Uterus (tissue), 4 donors: ENCODE data around the gene ETF1. TPM values are rescaled to one million over a fixed set of nuclear protein-coding genes. Genes with fewer than 3 reads are reported as not detected.
A peak's percentile ranks its signal among the peaks of the same experiment; 100 is the strongest.

Experiments used
- DNase-seq, 2 donors: peaks; one replicate each; pipeline ENCODE4 v3.0.0-alpha.2; 2019 to 2020
- H3K27ac ChIP-seq, 2 donors: fragments of 200-600 bp; sonication (generic); 1 replicate in 1 of 2; 2 replicates in 1 of 2; pipeline ENCODE4 v1.5.1; 2016 to 2018
- H3K27me3 ChIP-seq, 2 donors: fragments of 200-600 bp; sonication (generic); one replicate each; pipeline ENCODE4 v1.5.1; 2018 to 2019; ENCODE audit warnings: control low read depth in 1 of 2
- H3K36me3 ChIP-seq, 2 donors: fragments of 200-600 bp; sonication (generic); one replicate each; pipeline ENCODE4 v1.5.1; 2019; ENCODE audit warnings: control low read depth in 1 of 2
- H3K4me1 ChIP-seq, 2 donors: fragments of 200-600 bp; sonication (generic); one replicate each; pipeline ENCODE4 v1.5.1; 2018 to 2019; ENCODE audit warnings: control low read depth in 1 of 2
- H3K4me3 ChIP-seq, 2 donors: fragments of 200-600 bp; sonication (generic); 1 replicate in 1 of 2; 2 replicates in 1 of 2; pipeline ENCODE4 v1.5.1; 2018 to 2019; ENCODE audit warnings: mild to moderate bottlenecking in 1 of 2
- H3K9me3 ChIP-seq, 2 donors: fragments of 200-600 bp; sonication (generic); one replicate each; pipeline ENCODE4 v1.5.1; 2019; ENCODE audit warnings: control low read depth in 1 of 2
- POLR2A ChIP-seq, 2 donors: fragments of 450-650 bp; IDR thresholded peaks; one replicate each; pipeline ENCODE4 v1.6.1; 2016; ENCODE audit warnings: antibody characterized with exemption in 2 of 2, mild to moderate bottlenecking in 1 of 2, moderate library complexity in 1 of 2
- intact Hi-C: fragments of 100-400 bp; cut with DNase I; formaldehyde crosslinking; loops from one replicate; pipeline ENCODE4 v1.15.1; 2023; ENCODE audit warnings: low total_unique reads
- total RNA-seq, 4 donors: library from RNA; depleted of rRNA in 3 of 4; stranded (reverse); fragments of >200 nt in 3 of 4; gene quantifications; one replicate each; pipeline versions ENCODE4 v1.1.0 to v1.2.4, GENCODE V29; 2014 to 2023
- TF ChIP-seq, protein P1 (sequence below), 4 experiments: fragments of 200-600 bp in 2 of 4; fragments of 450-650 bp in 2 of 4; sonication (generic) in 2 of 4; IDR thresholded peaks; one replicate each; pipeline ENCODE4 v1.5.1; 2016 to 2019; ENCODE audit warnings: antibody characterized with exemption in 4 of 4, mild to moderate bottlenecking in 2 of 4, moderate library complexity in 1 of 4
- donor health status: DM: yes; HTN: yes; CAD: no.

The ETF1 gene
- total RNA-seq: 100 to 1,000 TPM in 2 of 4 donors, 10 to 100 TPM in 2; 40.9 to 129 (median 87.8) TPM

DNA sequence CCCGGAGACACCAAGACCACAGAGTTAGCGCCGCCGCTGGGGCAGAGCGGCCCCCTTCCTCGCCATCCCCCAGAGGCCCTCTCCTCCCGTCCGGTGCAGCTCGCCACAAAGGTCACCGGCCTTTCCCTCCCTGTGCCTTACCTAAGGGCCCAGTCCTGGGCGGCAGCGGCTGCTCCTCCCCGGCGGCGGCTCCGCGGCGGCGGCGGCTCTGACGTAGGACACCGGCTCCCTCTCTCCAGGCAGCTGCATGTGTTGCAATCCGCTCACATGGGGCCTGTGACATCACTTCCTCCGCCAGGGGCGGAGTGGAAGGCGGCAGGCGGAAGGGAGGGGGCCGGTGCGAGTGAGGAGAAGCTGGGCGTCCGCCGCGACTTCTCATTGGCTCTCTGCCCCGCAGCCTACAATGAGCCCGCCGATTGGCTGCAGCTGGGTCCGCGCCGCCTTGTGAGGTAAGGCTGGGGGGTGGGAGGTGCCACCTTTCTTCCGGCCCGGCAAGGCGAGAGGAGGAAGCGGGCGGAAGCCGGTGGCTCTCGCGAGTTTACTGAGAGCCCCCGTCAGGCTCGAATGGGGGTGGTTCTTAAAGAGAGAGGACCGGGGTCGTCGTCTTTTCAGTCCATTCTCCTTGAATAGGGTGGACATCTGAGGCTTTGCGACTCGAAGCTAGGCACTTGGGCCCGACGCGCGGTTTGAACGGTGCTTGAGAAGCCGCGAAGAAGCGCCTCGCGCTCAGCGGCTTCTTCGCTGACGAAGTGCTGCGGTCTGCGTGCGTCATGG is at the start of gene ETF1:
TSS of gene ETF1 (minus strand) at position 281 of the 774 bp plus-strand sequence. CDS start 318 bp downstream, outside the sequence.
- TF ChIP-seq, protein P1, sequence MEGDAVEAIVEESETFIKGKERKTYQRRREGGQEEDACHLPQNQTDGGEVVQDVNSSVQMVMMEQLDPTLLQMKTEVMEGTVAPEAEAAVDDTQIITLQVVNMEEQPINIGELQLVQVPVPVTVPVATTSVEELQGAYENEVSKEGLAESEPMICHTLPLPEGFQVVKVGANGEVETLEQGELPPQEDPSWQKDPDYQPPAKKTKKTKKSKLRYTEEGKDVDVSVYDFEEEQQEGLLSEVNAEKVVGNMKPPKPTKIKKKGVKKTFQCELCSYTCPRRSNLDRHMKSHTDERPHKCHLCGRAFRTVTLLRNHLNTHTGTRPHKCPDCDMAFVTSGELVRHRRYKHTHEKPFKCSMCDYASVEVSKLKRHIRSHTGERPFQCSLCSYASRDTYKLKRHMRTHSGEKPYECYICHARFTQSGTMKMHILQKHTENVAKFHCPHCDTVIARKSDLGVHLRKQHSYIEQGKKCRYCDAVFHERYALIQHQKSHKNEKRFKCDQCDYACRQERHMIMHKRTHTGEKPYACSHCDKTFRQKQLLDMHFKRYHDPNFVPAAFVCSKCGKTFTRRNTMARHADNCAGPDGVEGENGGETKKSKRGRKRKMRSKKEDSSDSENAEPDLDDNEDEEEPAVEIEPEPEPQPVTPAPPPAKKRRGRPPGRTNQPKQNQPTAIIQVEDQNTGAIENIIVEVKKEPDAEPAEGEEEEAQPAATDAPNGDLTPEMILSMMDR (IDR thresholded peaks at IDR 0.05): peak in 2 of 4 experiments; percentile 27 to 37
- TF ChIP-seq POLR2A (IDR thresholded peaks at IDR 0.05): peak; percentile 96 to 100
- DNase-seq: peak; percentile 100
- intact Hi-C loops: no loop called here
- peaks cover 8 to 17% of the 10 kb centered on the region in 2 donors for H3K4me1 ChIP-seq
- peak within 1 kb of the TSS; percentile 94 to 99 for H3K27ac ChIP-seq
- peak within 1 kb of the TSS; percentile 94 to 95 for H3K4me3 ChIP-seq
- H3K9me3 ChIP-seq: no peaks in the 10 kb centered on the region
- no peaks in the 10 kb centered on the region for H3K27me3 ChIP-seq
- no peaks in the 10 kb centered on the region for H3K36me3 ChIP-seq

DNA sequence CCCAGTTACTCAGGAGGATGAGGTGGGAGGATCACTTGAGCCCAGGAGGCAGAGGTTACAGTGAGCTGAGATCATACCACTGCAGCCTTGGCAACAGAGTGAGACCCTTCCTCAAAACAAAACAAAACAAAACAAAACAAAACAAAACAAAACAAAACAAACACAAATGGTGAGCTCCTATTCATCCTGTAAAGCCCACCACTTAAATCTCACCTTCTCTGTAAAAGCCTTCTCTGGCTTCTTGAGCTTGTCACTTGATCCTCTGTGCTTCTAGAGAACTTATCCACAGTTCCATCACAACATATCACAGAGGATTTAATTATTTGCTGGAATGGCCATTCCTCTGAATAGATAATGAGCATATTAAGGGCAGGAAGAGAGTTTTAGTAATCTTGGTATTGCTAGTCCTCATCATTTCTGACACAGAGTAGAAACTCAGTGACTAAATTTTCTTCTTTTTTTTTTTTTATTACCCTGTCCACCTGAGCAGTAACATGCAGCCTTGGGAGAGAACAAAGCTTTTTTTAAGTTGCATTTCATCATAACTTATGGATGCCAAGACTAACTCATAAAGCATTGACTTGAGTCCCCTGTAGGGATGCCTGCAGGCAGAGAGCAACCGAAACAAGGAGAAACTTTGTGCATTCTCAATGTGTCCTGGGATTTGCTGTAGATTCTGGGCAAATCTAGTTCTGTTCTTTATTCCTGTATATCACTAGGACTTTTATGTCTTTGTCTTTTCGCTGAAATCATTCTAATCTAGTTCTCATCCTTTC is 45.2 kb upstream of the ETF1 start:
- Histone ChIP-seq H3K36me3 (no peaks in the 10 kb centered on the region), H3K27ac (no peak overlapping the region), H3K4me3 (no peak overlapping the region), H3K9me3 (no peaks in the 10 kb centered on the region), H3K27me3 (no peaks in the 10 kb centered on the region), H3K4me1 (no peaks in the 10 kb centered on the region)
- TF ChIP-seq, protein P1 (IDR thresholded peaks at IDR 0.05): no peak
- TF ChIP-seq POLR2A (IDR thresholded peaks at IDR 0.05): no peak
- DNase-seq: no peak
- intact Hi-C loops: loop anchor here (10.0 kb wide), 1 partner anchor 677 kb away; no protein-coding TSS in a partner anchor

DNA sequence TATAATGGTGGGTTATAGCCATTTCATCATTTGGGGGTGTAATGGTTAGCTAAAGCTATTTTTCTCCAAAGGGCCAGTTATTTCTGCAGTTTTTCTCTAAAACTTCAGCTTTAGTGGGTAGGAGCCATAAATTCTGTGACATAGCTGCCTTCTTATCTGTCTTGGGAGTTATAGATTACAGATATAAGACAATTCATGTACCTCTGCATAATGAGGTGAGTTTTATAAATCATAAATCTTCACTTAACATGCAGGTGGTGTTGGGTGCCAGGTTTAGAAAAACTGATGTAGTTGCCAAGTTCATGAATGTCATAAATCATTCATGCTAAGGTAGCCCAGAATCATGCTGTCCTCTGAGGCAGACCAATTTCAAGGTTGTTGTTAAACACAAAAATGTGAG is 42.1 kb upstream of the ETF1 start:
- DNase-seq: no peak
- intact Hi-C loops: loop anchor here (10.0 kb wide), 1 partner anchor 680 kb away; no protein-coding TSS in a partner anchor
- no peak overlapping the region for H3K27ac ChIP-seq
- no peak overlapping the region for H3K4me3 ChIP-seq
- no peaks in the 10 kb centered on the region for H3K27me3 ChIP-seq
- H3K36me3 ChIP-seq: no peaks in the 10 kb centered on the region
- TF ChIP-seq POLR2A (IDR thresholded peaks at IDR 0.05): no peak
- TF ChIP-seq, protein P1 (IDR thresholded peaks at IDR 0.05): no peak
- no peaks in the 10 kb centered on the region for H3K4me1 ChIP-seq
- H3K9me3 ChIP-seq: no peaks in the 10 kb centered on the region

DNA sequence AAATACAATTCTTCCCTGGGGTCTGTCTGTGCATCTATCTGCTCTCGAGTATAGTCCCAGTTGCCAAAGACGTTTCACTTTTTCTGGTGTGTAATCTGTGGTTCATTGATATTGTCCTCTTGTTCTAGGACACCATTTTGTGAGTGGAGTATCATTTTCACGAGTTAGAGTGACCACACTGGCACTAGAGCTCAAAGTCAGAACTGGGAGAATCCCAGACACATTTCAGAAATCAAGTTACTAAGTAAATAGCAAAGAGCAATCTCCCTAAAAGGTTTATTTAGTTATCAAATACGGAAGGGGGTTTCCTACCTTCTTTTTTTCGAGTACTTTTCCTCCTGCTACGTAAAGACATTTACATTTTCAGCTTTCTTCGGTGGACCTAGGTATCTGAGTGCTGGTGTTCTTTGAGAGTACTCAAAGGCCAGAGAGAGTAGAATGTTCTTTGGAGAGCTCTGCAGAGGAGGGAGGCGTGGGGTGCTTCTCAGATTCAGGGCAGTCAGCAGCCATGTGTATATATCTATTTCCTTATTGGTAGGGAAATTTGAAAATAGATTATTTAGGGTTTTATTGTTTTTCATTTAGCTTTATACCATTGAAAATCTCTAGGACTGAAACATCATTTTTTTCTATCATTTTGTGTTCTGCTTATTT is 41.1 kb upstream of the ETF1 start:
- TF ChIP-seq POLR2A (IDR thresholded peaks at IDR 0.05): no peak
- TF ChIP-seq, protein P1 (IDR thresholded peaks at IDR 0.05): no peak
- Histone ChIP-seq H3K4me1 (no peaks in the 10 kb centered on the region), H3K27me3 (no peaks in the 10 kb centered on the region), H3K36me3 (no peaks in the 10 kb centered on the region), H3K4me3 (no peak overlapping the region), H3K9me3 (no peaks in the 10 kb centered on the region), H3K27ac (no peak overlapping the region)
- DNase-seq: no peak
- intact Hi-C loops: loop anchor here (10.0 kb wide), 1 partner anchor 681 kb away; no protein-coding TSS in a partner anchor
